Calu3 (cell line): ENCODE data around the gene ZNF407. TPM values are rescaled to one million over a fixed set of nuclear protein-coding genes. Genes with fewer than 3 reads are reported as not detected.

ENCODE experiments used
- BruUV-seq: library from RNA; stranded (reverse); fragments of 400-500 nt; replicated peaks from 2 replicates; lab custom pipeline; 2021; lab: Mats Ljungman, UMichigan
- CTCF ChIA-PET: fragments of 300-600 bp; sonication (Branson Sonifier 250); formaldehyde crosslinking; loops from one replicate; lab custom pipeline; 2022; ENCODE audit warnings: antibody characterized with exemption; lab: Charles Lee
- DNase-seq: peaks from one replicate; pipeline ENCODE4 v3.0.0; 2022
- H3K27ac Mint-ChIP-seq: one replicate; pipeline ENCODE4 v1.8.0; 2022; ENCODE audit warnings: mixed read lengths; ENCODE audit not compliant: unreplicated experiment
- H3K27me3 Mint-ChIP-seq: one replicate; pipeline ENCODE4 v1.8.0; 2022; ENCODE audit warnings: mixed read lengths; ENCODE audit not compliant: unreplicated experiment
- H3K36me3 Mint-ChIP-seq: one replicate; pipeline ENCODE4 v1.8.0; 2022; ENCODE audit warnings: mild to moderate bottlenecking, moderate library complexity, mixed read lengths; ENCODE audit not compliant: insufficient read depth, unreplicated experiment
- H3K4me1 Mint-ChIP-seq: one replicate; pipeline ENCODE4 v1.8.0; 2022; ENCODE audit warnings: mild to moderate bottlenecking, low read depth, mixed read lengths; ENCODE audit not compliant: unreplicated experiment
- H3K4me3 Mint-ChIP-seq: one replicate; pipeline ENCODE4 v1.8.0; 2022; ENCODE audit warnings: mild to moderate bottlenecking, low read depth, moderate library complexity, mixed read lengths; ENCODE audit not compliant: unreplicated experiment
- H3K9me3 Mint-ChIP-seq: one replicate; pipeline ENCODE4 v1.8.0; 2022; ENCODE audit warnings: low read depth, mixed read lengths; ENCODE audit not compliant: unreplicated experiment
- CTCF ChIP-seq: fragments of 200-600 bp; IDR thresholded peaks from one replicate; pipeline ENCODE4 v1.8.0; 2022; ENCODE audit warnings: antibody characterized with exemption; ENCODE audit not compliant: unreplicated experiment
- intact Hi-C: fragments of 100-400 bp; cut with micrococcal nuclease; formaldehyde crosslinking; loops from one replicate; pipeline ENCODE4 v1.10.0; 2022; ENCODE audit not compliant: unreplicated experiment
- total RNA-seq: library from RNA; stranded (reverse); gene quantifications from 2 replicates; pipeline ENCODE4 v1.2.3, GENCODE V29; 2022

The ZNF407 gene
- total RNA-seq, 1 experiment from 2014 or later = 17.4 TPM

- DNase-seq = no peak
- H3K4me1 Mint-ChIP-seq = peaks cover 8% of the 10 kb centered on the region
- H3K27me3 Mint-ChIP-seq = no peaks in the 10 kb centered on the region
- no peak overlapping the region for H3K27ac Mint-ChIP-seq
- intact Hi-C loops = no loop called here
- H3K4me3 Mint-ChIP-seq = no peak overlapping the region
- CTCF ChIA-PET = no interaction called here
- BruUV-seq = no TSS peak
- H3K9me3 Mint-ChIP-seq = no peaks in the 10 kb centered on the region
- no peaks in the 10 kb centered on the region for H3K36me3 Mint-ChIP-seq
- no peak for TF ChIP-seq CTCF
Measured at GRCh38 chr18:74625157-74625556, 27.5 kb downstream of the ZNF407 start.

GRCh38 chr18:74626049-74626874 lies 28.6 kb downstream of the ZNF407 start:
- no peaks in the 10 kb centered on the region for H3K27me3 Mint-ChIP-seq
- TF ChIP-seq CTCF = no peak
- CTCF ChIA-PET = no interaction called here

GRCh38 chr18:74630804-74631203 lies 33.1 kb downstream of the ZNF407 start:
- no peak for TF ChIP-seq CTCF
- no peak for DNase-seq
- Mint-ChIP-seq H3K4me1 (peaks cover 8% of the 10 kb centered on the region), H3K36me3 (peaks cover 6% of the 10 kb centered on the region), H3K9me3 (no peaks in the 10 kb centered on the region), H3K27ac (no peak overlapping the region), H3K27me3 (no peaks in the 10 kb centered on the region), H3K4me3 (no peak overlapping the region)
- CTCF ChIA-PET = no interaction called here
- intact Hi-C loops = no loop called here
- no TSS peak for BruUV-seq

More at GRCh38 chr18:74626049-74626874, 28.6 kb downstream of the ZNF407 start:
- H3K4me1 Mint-ChIP-seq = peaks cover 8% of the 10 kb centered on the region
- DNase-seq = no peak
- H3K27ac Mint-ChIP-seq = no peak overlapping the region
- no TSS peak for BruUV-seq
- intact Hi-C loops = no loop called here
- H3K4me3 Mint-ChIP-seq = no peak overlapping the region
- no peaks in the 10 kb centered on the region for H3K9me3 Mint-ChIP-seq
- no peaks in the 10 kb centered on the region for H3K36me3 Mint-ChIP-seq

- intact Hi-C loops = no loop called here
- no TSS peak for BruUV-seq
- H3K27ac Mint-ChIP-seq = no peak overlapping the region
- H3K4me1 Mint-ChIP-seq = peaks cover 8% of the 10 kb centered on the region
- peaks cover 6% of the 10 kb centered on the region for H3K36me3 Mint-ChIP-seq
- CTCF ChIA-PET = no interaction called here
- H3K9me3 Mint-ChIP-seq = no peaks in the 10 kb centered on the region
- H3K4me3 Mint-ChIP-seq = no peak overlapping the region
- no peak for DNase-seq
- H3K27me3 Mint-ChIP-seq = no peaks in the 10 kb centered on the region
- no peak for TF ChIP-seq CTCF
Measured at GRCh38 chr18:74631212-74631611, 33.5 kb downstream of the ZNF407 start.
